Kidney (tissue), 14 donors: Measurements from ENCODE around the gene UBE2U. TPM values are rescaled to one million over a fixed set of nuclear protein-coding genes. Genes with fewer than 3 reads are reported as not detected.
"Not testable (repeated sequence)": the region's sequence is repeated elsewhere in the genome, so short reads cannot be mapped to it uniquely, and the experiment has no call there.

Experiments used
- DNase-seq, 5 donors: peaks; one replicate each; pipeline ENCODE4 v3.0.0-alpha.2; 2013 to 2020
- FAIRE-seq: peaks from 2 replicates; lab custom pipeline; 2012; peaks lifted over from hg19 to GRCh38; lab: Jason Lieb, UNC
- H3K27ac ChIP-seq, 2 donors: one replicate each; pipeline ENCODE4 v1.7.0; 2013; ENCODE audit warnings: low read depth in 2 of 2, low read length in 2 of 2, inconsistent platforms in 1 of 2
- H3K27me3 ChIP-seq: one replicate; pipeline ENCODE4 v1.7.1; 2013; ENCODE audit warnings: low read length, inconsistent platforms; ENCODE audit not compliant: control insufficient read depth, insufficient read depth
- H3K36me3 ChIP-seq, 3 donors: one replicate each; pipeline versions ENCODE4 v1.7.0 to v1.7.1; 2013; ENCODE audit warnings: low read length in 3 of 3, control low read depth in 1 of 3, inconsistent platforms in 1 of 3; ENCODE audit not compliant: insufficient read depth in 3 of 3, control insufficient read depth in 2 of 3
- H3K4me1 ChIP-seq, 3 donors: one replicate each; pipeline versions ENCODE4 v1.7.0 to v1.7.1; 2013; ENCODE audit warnings: low read length in 3 of 3, inconsistent platforms in 1 of 3, low read depth in 1 of 3; ENCODE audit not compliant: control insufficient read depth in 2 of 3, insufficient read depth in 2 of 3
- H3K4me3 ChIP-seq, 3 donors: one replicate each; pipeline versions ENCODE4 v1.7.0 to v1.8.1; 2013; ENCODE audit warnings: low read length in 3 of 3, control low read depth in 1 of 3, inconsistent platforms in 1 of 3
- H3K9ac ChIP-seq, 3 donors: one replicate each; pipeline versions ENCODE4 v1.7.0 to v1.7.1; 2013; ENCODE audit warnings: low read length in 3 of 3, control low read depth in 1 of 3, inconsistent platforms in 1 of 3
- H3K9me3 ChIP-seq, 3 donors: one replicate each; pipeline versions ENCODE4 v1.7.0 to v1.7.1; 2013; ENCODE audit warnings: low read length in 3 of 3, control low read depth in 1 of 3, inconsistent platforms in 1 of 3; ENCODE audit not compliant: control insufficient read depth in 2 of 3, insufficient read depth in 1 of 3
- CTCF ChIP-seq: IDR thresholded peaks from 3 replicates; pipeline ENCODE4 v1.5.1; 2012; ENCODE audit warnings: mild to moderate bottlenecking, moderate library complexity, borderline replicate concordance; ENCODE audit not compliant: insufficient read depth; ENCODE audit errors: extremely low read depth
- intact Hi-C: fragments of 100-400 bp; cut with DNase I; formaldehyde crosslinking; loops from one replicate; pipeline ENCODE4 v1.11.1; 2022
- polyA plus RNA-seq: library from polyadenylated mRNA; stranded (reverse); fragments of 350-450 nt; fragmentation: Illumina TruSeq; extraction: RNeasy Lipid Tissue Mini Kit (QIAGEN cat#74804); gene quantifications from one replicate; pipeline ENCODE4 v1.2.3, GENCODE V29; 2014; ENCODE audit warnings: low read depth, low replicate concordance; ENCODE audit not compliant: insufficient read depth
- total RNA-seq: library from RNA; stranded (reverse); fragmentation: NEBNext Ultra II Directional; extraction: Animal tissue kit (Norgen Biotek cat#: 25700); gene quantifications from one replicate; pipeline ENCODE4 v1.2.1, GENCODE V29; 2021
- donor health status: control.
- donor health status: control.
- donor health status: control.
- donor health status: control.
- donor health status: control.
- donor health status: DM: yes; HTN: yes; CAD: no.
- donor health status: Normal renal cell carcinoma (clear cell type).

UBE2U gene
- total and polyA plus RNA-seq, 2 donors from 2014 or later: not detected

- FAIRE-seq (no peak), DNase-seq (no peak)
- Histone ChIP-seq H3K9me3 (no peaks in the 10 kb centered on the region), H3K4me1 (no peaks in the 10 kb centered on the region), H3K4me3 (no peak overlapping the region), H3K27ac (no peak overlapping the region), H3K27me3 (no peaks in the 10 kb centered on the region), H3K36me3 (no peaks in the 10 kb centered on the region), H3K9ac (no peak overlapping the region)
- no peak for TF ChIP-seq CTCF
- intact Hi-C loops: no loop called here
Observed at GRCh38 chr1:64223329-64224151, 20.1 kb downstream of the UBE2U start.

- H3K4me1 ChIP-seq, FAIRE-seq, DNase-seq, H3K27ac ChIP-seq, H3K9me3 ChIP-seq, H3K27me3 ChIP-seq, H3K4me3 ChIP-seq, H3K36me3 ChIP-seq, intact Hi-C loops, H3K9ac ChIP-seq: not testable (repeated sequence)
Observed at GRCh38 chr1:64224236-64224635, 20.8 kb downstream of the UBE2U start.

- TF ChIP-seq CTCF: no peak
- FAIRE-seq: no peak
- no peaks in the 10 kb centered on the region for H3K27me3 ChIP-seq
- no peaks in the 10 kb centered on the region for H3K4me1 ChIP-seq
- no peaks in the 10 kb centered on the region for H3K9me3 ChIP-seq
- intact Hi-C loops: no loop called here
- no peaks in the 10 kb centered on the region for H3K36me3 ChIP-seq
- no peak overlapping the region for H3K4me3 ChIP-seq
- H3K9ac ChIP-seq: no peak overlapping the region
- H3K27ac ChIP-seq: no peak overlapping the region
- DNase-seq: no peak
Observed at GRCh38 chr1:64228167-64228957, 24.9 kb downstream of the UBE2U start.

- no peaks in the 10 kb centered on the region for H3K9me3 ChIP-seq
- TF ChIP-seq CTCF: no peak
- no peaks in the 10 kb centered on the region for H3K4me1 ChIP-seq
- FAIRE-seq (no peak), DNase-seq (no peak)
- no peak overlapping the region for H3K4me3 ChIP-seq
- no peak overlapping the region for H3K9ac ChIP-seq
- no peak overlapping the region for H3K27ac ChIP-seq
- H3K36me3 ChIP-seq: no peaks in the 10 kb centered on the region
- intact Hi-C loops: no loop called here
- no peaks in the 10 kb centered on the region for H3K27me3 ChIP-seq
Observed at GRCh38 chr1:64229307-64229706, 25.9 kb downstream of the UBE2U start.
